ENCODE results near the gene HCN2.
"Not testable (repeated sequence)": the region's sequence is repeated elsewhere in the genome, so short reads cannot be mapped to it uniquely, and the experiment has no call there.

HCN2 gene

GRCh38 chr19:613732-614567 lies 24.3 kb downstream of the HCN2 start:
- no peak overlapping the region for H3K4me3 ChIP-seq (ENCODE audit: low read length)
- DNase-seq (ENCODE audit: low read depth, low spot score) = no peak

- no peak for DNase-seq (ENCODE audit: low read depth, low spot score)
- no peak overlapping the region for H3K4me3 ChIP-seq (ENCODE audit: low read length)
Observed at GRCh38 chr19:615619-616018, 25.9 kb downstream of the HCN2 start.

- no peak overlapping the region for H3K4me3 ChIP-seq (ENCODE audit: low read length)
- DNase-seq (ENCODE audit: low read depth, low spot score) = no peak
Observed at GRCh38 chr19:616062-616700, 26.5 kb downstream of the HCN2 start.

- no peak overlapping the region for H3K4me3 ChIP-seq (ENCODE audit: low read length)
- no peak for DNase-seq (ENCODE audit: low read depth, low spot score)
Observed at GRCh38 chr19:616747-617526, 27.3 kb downstream of the HCN2 start.

- H3K4me3 ChIP-seq (ENCODE audit: low read length) = no peak overlapping the region
- no peak for DNase-seq (ENCODE audit: low read depth, low spot score)
Observed at GRCh38 chr19:617551-618246, 28.0 kb downstream of the HCN2 start.

GRCh38 chr19:618247-618619 lies 28.6 kb downstream of the HCN2 start:
- DNase-seq (ENCODE audit: low read depth, low spot score) = no peak
- no peak overlapping the region for H3K4me3 ChIP-seq (ENCODE audit: low read length)

GRCh38 chr19:618674-619285 lies 29.1 kb downstream of the HCN2 start:
- H3K4me3 ChIP-seq (ENCODE audit: low read length) = no peak overlapping the region
- no peak for DNase-seq (ENCODE audit: low read depth, low spot score)

- H3K4me3 ChIP-seq (ENCODE audit: low read length) = no peak overlapping the region
- no peak for DNase-seq (ENCODE audit: low read depth, low spot score)
Observed at GRCh38 chr19:619286-620002, 29.8 kb downstream of the HCN2 start.

- H3K4me3 ChIP-seq (ENCODE audit: low read length) = no peak overlapping the region
- DNase-seq (ENCODE audit: low read depth, low spot score) = no peak
Observed at GRCh38 chr19:620166-620862, 30.6 kb downstream of the HCN2 start.

GRCh38 chr19:621191-621590 lies 31.5 kb downstream of the HCN2 start:
- DNase-seq (ENCODE audit: low read depth, low spot score); H3K4me3 ChIP-seq (ENCODE audit: low read length): not testable (repeated sequence)

GRCh38 chr19:621819-622218 lies 32.1 kb downstream of the HCN2 start:
- no peak for DNase-seq (ENCODE audit: low read depth, low spot score)
- H3K4me3 ChIP-seq (ENCODE audit: low read length) = no peak overlapping the region

GRCh38 chr19:622666-623065 lies 33.0 kb downstream of the HCN2 start:
- DNase-seq (ENCODE audit: low read depth, low spot score) = no peak

GRCh38 chr19:623175-623916 lies 33.7 kb downstream of the HCN2 start:
- no peak for DNase-seq (ENCODE audit: low read depth, low spot score)
- H3K4me3 ChIP-seq (ENCODE audit: low read length) = no peak overlapping the region

More at GRCh38 chr19:622666-623065, 33.0 kb downstream of the HCN2 start:
- H3K4me3 ChIP-seq (ENCODE audit: low read length) = no peak overlapping the region

- H3K4me3 ChIP-seq (ENCODE audit: low read length) = no peak overlapping the region
- no peak for DNase-seq (ENCODE audit: low read depth, low spot score)
Observed at GRCh38 chr19:623974-624373, 34.3 kb downstream of the HCN2 start.

- no peak for DNase-seq (ENCODE audit: low read depth, low spot score)
- H3K4me3 ChIP-seq (ENCODE audit: low read length) = no peak overlapping the region
Observed at GRCh38 chr19:624433-625109, 34.9 kb downstream of the HCN2 start.

- no peak overlapping the region for H3K4me3 ChIP-seq (ENCODE audit: low read length)
Observed at GRCh38 chr19:625257-625656, 35.6 kb downstream of the HCN2 start.

GRCh38 chr19:626566-626965 lies 36.9 kb downstream of the HCN2 start:
- H3K4me3 ChIP-seq (ENCODE audit: low read length); DNase-seq (ENCODE audit: low read depth, low spot score): not testable (repeated sequence)

More at GRCh38 chr19:625257-625656, 35.6 kb downstream of the HCN2 start:
- no peak for DNase-seq (ENCODE audit: low read depth, low spot score)

Measured in Jurkat, Clone E6-1 (cell line).